Suppressor macrophage treated with lipopolysaccharide for 1 hour (primary cell): Measurements from ENCODE around the gene FAM3C.
"Not testable (repeated sequence)": the region's sequence is repeated elsewhere in the genome, so short reads cannot be mapped to it uniquely, and the experiment has no call there.

Source experiments
- DNase-seq, 3 donors: peaks; one replicate each; pipeline ENCODE4 v3.0.0-alpha.2; 2020 to 2022

The FAM3C gene

DNA sequence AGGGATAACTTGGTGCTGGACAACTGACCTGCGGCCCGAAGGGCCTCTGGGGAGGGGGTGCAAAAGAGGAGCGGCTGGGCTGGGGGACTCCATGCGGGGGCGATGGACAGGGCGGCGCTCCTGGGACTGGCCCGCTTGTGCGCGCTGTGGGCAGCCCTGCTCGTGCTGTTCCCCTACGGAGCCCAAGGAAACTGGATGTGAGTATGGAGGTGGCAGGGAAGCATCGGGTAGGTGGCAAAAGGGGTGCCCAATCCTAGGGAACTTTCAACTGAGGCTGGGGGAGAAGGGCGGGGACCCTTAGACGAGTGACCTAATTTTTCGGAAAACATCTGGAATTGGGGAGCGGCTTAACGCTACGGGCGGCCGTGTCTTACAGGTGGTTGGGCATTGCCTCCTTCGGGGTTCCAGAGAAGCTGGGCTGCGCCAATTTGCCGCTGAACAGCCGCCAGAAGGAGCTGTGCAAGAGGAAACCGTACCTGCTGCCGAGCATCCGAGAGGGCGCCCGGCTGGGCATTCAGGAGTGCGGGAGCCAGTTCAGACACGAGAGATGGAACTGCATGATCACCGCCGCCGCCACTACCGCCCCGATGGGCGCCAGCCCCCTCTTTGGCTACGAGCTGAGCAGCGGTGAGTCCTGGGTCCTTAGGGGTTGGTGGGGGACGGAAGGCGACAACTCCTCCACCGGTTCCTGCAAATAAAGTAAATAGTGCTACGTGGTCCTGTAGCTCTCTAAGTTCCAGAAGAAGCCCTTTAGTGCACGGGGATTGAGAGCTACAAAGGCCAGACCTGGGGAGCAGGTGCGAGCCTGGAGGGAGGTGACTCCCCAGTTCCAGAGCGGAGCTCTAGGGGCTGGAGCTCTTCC lies 66.7 kb downstream of the FAM3C start:
- peak in 1 of 3 donors; percentile 10 for DNase-seq

DNA sequence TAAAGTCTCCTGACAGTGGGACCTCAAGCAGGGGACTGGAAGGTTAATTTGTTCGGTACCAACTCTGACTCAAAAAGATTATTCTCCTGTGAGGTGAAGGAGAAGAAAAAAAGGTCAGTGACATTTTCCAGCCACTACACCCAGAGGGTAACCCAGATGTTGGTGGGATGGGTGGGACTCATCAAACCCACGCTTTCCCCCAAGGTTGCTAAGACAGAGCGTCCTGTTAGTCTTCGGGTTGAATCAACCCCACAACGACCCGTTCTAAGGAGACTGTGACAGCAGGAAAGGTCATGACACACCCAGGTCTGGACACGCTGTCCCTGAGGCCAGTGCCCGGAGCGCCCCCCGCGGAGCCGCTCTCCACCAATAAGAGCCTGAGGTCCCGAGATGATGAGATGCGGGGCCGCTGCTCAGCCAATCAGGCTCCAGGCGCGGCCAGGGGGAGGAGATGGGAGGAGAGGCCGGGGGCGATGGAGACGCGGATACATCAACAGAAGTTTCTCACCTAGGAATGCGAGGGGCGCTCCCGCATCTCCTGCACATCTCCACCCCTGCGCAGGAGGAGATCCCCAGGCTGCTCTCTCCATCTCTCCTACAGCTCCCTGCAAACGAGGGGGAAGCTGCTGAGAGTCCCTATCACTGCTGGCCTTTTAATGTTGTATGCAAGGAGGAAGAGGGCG lies 67.5 kb downstream of the FAM3C start, which contains the start of gene WNT16:
WNT16 (plus strand) TSS at position 493 of the 683 bp plus-strand sequence. CDS start 293 bp downstream, outside the sequence.
- no peak for DNase-seq

DNA sequence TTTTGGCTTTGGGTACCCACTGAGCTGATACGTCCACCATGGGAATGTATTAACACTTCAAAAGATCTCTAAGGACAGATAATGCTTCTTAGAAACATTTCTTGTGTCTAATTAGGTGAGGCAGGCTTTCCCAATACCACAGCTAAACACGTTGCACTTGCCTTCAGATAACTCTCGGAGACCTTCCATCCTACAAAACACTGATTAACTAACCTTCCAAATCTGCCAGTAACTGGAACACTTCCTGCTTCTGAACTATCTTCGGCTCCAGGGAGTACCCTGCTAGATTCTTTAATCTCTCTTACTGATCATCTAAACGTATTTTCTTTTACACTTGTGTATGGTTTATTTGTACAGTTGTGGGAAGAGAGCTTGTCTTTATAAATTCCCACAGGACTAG lies 68.4 kb downstream of the FAM3C start:
- no peak for DNase-seq

DNA sequence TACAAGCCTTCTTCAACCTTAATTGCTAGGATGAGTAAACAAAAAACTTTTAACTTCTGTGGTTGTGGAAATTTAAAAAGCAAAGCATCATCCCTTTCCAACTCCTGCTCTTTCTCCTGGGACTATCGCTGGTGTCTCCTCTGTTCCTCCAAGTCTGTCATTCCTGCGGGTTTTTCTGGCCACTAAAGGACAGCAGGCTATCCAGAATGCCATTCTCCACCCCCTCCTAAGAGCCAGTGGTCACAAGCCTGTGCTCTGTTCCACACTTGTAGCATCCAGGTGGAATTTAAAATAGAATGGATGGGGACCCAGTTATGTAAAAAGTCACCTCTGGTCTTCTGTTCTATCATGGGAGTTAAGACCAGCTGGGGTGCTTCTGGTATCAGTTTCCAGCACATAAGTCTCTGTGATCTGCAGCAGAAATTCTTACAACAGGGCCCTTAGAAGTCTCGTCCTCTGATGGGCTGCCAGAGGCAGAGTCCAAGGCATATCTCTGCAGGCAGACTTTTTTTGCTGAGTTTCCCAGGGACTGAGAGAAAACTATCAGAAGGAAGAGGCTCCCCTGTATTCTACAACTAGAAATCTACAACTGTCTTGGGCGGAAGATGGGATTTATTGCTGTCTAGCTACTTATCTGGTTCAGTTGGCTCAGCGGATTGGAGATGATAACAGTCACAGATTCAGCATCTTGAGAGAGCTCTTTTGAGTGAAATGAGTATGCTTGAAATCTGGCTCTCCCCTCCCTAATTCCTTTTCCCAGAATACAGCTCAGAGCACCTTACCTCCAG lies 72.4 kb downstream of the FAM3C start:
- DNase-seq: no peak

DNA sequence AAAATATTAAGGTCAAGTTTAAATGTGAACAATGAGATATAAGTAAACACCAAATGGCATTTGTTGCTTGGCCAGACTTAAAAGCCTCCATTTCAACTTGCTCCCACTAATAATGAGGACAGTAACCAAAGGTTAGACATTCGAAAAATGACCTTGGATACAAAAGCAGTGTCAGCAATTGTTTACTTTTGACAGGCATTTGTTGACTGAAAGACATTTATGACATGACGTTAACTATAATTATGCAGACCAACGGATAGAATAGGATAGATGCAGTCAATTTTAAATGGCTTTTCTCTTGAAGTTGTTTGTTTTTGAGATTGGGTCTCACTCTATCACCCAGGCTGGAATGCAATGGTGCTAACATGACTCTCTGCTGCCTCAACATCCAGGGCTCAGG lies 73.6 kb downstream of the FAM3C start:
- DNase-seq: no peak

DNA sequence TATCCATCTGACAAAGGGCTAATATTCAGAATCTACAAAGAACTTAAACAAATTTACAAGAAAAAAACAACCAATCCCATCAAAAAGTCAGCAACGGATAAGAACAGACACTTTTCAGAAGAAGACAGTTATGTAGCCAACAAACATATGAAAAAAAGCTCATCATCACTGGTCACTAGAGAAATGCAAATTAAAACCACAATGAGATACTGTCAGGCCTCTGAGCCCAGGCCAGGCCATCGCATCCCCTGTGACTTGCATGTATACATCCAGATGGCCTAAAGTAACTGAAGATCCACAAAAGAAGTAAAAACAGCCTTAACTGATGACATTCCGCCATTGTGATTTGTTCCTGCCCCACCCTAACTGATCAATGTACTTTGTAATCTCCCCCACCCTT lies 80.9 kb downstream of the FAM3C start:
- DNase-seq: not testable (repeated sequence)

DNA sequence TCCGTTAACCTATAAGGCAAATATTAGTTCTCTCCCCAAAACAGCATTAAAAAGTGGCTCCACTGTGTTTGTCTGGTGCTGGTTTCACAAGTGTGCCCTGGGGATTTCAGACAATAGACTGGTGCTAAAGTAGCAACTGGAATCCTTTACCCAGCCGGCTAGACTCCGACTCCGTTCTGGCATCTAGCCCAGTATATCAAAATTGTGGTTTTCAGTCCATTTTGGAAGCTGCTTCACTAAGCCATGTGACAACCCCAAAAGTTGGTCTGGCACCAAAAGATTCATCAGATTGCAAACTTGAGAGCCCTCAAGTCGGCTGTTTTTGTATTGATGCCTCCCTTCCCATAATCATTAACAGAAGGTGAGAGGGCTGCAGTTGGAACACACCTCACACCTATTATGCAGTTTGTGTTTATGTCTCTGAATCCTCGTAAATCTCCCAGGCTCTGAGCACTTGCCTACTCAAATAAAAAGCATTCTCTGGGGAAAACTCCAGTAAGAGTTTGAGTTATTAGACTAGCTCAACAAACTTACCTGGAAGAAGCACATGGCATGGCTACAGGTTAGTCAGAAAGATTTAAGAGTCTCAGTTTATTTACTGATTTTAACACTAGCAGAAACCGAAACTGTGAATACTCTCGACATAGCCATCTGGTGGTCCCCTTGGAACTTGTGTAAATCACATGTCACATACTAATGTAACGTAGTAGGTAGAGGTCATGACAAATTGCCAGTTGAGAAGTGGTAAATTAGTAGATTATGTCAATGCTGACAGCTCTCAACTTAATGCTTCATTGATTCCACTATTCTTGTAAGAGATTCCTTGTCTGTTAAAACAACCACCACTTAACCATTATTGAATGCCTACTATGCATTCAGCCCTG lies 82.1 kb downstream of the FAM3C start:
- no peak for DNase-seq

DNA sequence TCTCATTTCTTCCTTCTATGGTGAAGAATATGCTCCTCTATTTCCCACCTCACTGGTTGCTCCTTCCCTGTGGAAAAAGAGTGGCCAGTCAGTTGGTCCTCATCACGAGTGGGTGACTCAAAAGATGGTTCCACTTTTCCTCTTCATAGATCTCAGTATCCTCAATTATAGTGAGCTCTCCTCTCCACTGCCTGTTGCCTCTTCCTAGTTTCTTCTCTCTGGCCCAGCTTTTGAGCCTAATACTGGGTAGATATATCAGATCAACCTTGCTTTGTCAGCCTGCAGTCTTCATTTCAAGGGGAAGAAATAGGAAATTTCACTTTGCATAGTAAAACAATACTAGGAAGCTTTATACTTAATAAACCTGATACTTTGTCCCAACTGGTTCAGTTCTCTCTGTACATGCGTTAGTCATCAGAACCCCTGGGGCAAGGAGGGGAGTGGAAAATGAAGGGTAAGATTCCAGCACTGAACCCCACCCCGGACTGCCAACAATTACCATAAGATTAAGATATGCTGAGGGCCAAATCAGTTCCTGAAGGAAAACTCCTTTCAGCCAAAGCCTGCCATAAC lies 82.8 kb downstream of the FAM3C start:
- DNase-seq: no peak

DNA sequence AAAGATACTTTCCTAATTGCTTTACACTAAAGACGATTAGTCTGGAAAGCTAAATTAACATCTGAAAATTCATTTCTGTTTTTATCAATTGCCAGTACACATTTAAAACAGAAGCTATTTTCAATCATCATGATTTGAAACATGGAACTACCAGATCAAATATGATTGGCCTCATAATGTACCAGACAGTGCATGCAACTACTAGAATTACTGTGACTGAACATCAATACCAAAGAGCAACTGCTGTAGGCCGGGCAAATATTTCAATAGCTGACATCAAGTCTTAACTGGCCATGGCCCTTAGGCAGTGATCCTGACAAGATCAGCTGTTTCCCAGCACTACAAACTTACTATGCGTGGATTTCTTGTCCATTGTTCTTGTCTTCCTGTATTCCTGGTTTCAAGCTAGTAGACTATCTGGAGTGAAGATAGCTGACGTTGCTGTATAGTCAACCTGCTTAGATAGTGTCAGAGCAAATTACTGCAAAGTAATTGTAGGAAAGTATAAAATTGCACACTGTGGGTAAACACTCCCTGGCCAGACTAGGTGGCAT lies 89.0 kb downstream of the FAM3C start:
- DNase-seq: no peak

DNA sequence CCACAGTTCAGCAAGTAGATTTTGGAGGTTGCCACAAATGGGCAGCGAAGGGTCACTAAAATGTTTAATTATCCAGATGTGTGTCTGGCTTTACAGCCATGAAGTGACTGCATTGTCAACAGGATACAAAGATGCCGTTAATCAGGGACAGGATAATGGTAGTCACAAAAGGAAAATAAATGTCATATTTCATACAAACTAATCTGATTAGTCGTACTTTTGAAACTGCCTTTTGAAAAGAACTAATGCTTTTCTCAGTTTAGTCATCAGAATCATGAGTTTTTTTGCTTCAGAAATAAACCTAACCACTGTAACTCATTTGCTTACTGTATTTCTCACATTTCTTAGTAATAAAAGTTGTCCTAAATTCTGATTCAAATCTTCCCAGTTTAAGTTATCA lies 89.5 kb downstream of the FAM3C start:
- DNase-seq: no peak

DNA sequence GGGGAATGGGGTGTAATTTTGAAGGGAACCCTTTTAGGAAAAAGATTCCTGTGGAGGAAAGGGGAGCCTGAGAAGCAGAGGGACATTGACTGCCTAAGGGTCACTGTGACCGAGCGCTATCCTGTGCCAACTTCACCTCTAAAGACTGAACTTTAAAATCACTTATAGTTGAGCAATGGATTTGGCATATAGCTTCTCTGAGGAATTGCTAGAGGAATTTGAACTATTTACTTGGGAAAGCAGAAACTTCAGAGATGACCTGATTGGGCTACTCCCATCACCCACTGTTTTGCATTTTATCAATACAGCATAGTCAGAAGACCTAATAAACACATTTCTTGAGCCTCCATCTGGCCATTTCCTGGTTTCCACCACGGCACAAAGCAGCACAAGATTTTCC lies 91.0 kb downstream of the FAM3C start:
- DNase-seq: no peak

DNA sequence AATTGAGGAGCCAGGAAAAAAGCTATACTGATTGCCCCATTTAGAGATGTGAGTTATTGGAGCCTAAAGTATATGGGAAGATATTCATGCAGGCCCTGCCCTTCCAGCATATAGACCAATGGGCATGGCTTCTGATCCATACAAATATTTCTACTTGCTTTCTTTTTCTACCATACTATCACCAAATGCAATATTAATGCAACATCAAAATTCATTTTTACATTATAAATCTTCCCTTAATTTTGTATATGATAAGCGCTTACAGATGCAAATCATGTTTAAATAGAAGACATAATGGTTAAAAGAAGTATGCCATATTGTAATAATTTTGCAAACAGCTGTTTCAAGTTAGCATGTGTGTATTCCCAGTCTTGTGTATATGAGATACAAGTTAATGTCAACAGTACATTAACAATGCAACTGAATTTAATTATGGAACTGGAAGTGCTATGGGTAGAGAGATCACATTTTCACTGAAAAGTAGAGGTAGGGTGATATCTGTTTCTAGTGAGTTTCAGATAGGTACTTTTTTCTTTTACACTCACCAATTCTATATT lies 91.9 kb downstream of the FAM3C start:
- no peak for DNase-seq

DNA sequence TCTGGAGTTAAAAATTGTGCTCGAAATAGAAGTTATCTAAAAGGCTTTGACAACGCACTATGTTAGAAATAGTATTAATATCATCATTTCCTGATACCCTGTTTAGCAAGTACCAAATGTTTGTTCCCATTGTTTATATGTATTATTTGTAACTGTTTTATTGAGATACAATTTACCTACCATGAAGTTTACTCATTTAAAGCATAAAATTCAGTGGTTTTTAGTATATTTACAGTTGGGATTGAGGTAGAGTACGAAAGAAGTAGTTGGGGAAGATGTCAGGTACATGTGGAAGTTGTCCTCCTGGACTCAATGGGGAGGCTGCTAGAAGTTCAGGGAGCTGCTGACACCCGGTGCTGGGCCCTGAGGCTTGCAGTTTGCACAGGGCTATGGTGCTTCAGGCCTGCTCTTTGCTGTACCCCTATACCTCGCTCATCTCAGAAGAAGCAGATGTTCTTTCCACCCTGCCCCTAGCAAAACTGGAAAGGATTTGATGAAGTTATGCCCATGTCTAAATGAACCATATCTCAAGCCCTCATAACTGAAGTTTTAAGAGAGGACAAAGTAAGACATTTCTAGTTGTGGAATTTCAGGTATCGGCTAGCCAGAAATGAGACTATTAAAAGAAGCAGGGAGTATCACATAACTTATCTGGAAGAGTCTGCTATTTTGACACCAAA lies 92.5 kb downstream of the FAM3C start:
- no peak for DNase-seq

DNA sequence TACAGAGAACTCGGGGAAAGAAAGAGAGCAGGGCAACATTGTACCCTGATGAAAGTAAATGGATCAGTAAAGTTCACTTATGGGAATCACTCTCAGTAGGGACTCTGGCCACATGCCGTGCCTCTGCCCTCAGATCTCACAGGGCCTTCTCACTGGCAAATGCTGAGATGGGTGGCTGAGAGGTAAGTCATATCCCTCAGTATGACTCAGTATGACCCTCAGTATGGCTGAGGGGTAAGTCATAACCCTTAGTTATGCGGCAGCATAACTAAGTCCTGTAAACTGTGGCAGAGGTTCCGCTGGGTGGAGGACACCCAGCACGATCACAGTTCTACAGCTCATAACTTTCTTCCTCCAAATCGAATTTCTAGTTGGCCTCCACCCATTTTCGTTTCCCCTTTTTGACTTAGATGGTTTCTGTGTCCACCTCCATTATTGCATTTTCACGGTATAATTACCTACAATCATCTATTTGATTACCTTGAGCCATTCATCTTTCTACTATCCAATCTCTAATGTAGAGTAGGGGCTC lies 93.8 kb downstream of the FAM3C start:
- DNase-seq: no peak

DNA sequence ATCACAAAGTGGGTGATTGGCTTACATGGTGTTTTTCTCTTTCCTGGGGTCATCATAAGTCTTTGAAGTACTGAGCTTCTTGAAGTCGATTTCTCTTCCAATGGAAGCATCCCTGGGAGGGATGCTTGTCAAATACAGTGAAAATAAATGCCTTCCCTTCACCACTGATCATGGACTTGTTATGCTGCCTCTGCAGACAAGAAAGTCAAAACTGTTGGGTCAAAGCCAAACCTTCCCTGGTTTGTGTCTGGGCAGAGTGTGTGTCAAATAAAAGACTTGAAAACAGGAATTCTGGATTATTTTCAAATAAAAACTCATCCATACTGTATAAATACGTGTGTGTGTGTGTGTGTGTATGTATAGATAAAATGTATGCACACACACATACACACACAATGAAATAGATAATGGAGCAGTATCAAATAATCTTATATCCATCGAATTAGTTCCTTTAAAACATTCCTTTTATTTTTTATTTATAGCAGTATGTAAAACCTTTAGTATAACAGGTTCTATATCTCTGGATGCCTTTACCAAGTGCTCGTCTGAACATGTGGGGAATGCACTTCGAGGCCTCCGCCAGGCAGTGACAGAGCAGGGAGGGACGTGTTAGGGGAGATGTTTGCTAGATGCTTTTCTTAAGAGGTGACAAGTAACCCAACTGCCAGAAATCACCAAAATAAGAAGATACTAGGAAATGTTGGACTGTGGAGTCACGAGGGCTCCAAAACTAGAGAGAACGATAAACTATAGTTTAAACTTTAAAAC lies 94.5 kb downstream of the FAM3C start:
- DNase-seq: no peak

DNA sequence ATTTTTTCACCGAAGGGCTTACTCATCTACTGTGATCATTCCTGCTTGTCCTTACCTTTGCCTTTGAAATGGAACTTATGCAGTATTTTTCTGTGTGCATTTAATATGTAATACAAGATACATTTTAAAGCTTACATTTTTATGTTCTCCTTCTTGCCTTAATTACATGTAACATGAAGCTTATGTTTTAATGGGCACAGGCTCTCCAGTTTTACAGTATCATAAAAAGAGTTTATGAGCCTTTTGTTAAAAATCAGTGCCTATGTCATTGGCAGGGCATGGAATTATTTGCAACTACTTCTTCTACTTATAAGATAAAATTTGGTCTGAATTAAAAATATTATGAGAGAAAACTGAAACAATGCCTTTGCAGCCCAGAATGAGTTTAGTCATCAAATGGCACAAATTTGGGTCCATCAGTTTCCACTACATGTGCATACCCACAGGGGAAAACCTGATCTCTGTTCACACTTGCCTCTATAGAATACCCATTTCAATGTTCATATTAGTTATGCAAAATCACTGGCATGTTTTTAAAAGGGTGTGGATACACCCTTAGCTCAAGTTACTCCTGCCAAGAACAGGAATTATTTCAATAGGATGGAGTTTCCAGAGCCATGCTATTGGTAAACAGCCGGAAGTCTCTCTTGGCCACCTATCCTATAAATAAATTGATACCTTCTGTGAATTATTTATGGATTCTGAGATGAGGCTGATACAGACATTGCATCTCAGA lies 95.3 kb downstream of the FAM3C start:
- no peak for DNase-seq
